Loucy (cell line): Measurements from ENCODE around the gene TMF1.

Experiments used
- H2AFZ ChIP-seq: fragments of 200-600 bp; sonication (generic); 2 replicates; pipeline ENCODE4 v1.6.0; 2016; ENCODE audit warnings: antibody characterized with exemption, mild to moderate bottlenecking, low read length, moderate library complexity
- H3F3A ChIP-seq: fragments of 200-600 bp; 2 replicates; pipeline ENCODE4 v1.6.0; 2016; ENCODE audit warnings: antibody characterized with exemption, low read depth, mild to moderate bottlenecking
- H3K27me3 ChIP-seq: fragments of 200-600 bp; sonication (generic); 2 replicates; pipeline ENCODE4 v1.6.1; 2014; ENCODE audit warnings: low read length, mild to moderate bottlenecking; ENCODE audit not compliant: insufficient read depth, poor library complexity, severe bottlenecking
- H3K36me3 ChIP-seq: fragments of 200-600 bp; sonication (generic); 2 replicates; pipeline ENCODE4 v1.6.1; 2016; ENCODE audit warnings: low read length; ENCODE audit not compliant: insufficient read depth
- H3K4me1 ChIP-seq: fragments of 200-600 bp; sonication (generic); 2 replicates; pipeline ENCODE4 v1.5.1; 2014; ENCODE audit warnings: low read length, mild to moderate bottlenecking; ENCODE audit not compliant: insufficient read depth, poor library complexity, severe bottlenecking
- H3K4me2 ChIP-seq: fragments of 200-600 bp; sonication (generic); 2 replicates; pipeline ENCODE4 v1.6.0; 2014; ENCODE audit warnings: antibody characterized with exemption, low read length, low read depth, mild to moderate bottlenecking; ENCODE audit not compliant: poor library complexity, severe bottlenecking
- H3K4me3 ChIP-seq: fragments of 200-600 bp; sonication (generic); 2 replicates; pipeline ENCODE4 v1.5.1; 2014; ENCODE audit warnings: low read length, mild to moderate bottlenecking, mixed read lengths; ENCODE audit not compliant: poor library complexity, severe bottlenecking
- H3K79me2 ChIP-seq: fragments of 200-600 bp; sonication (generic); 2 replicates; pipeline ENCODE4 v1.6.1; 2014; ENCODE audit warnings: low read length; ENCODE audit not compliant: insufficient read depth
- H3K9ac ChIP-seq: fragments of 200-600 bp; sonication (generic); 2 replicates; pipeline ENCODE4 v1.6.0; 2014; ENCODE audit warnings: mild to moderate bottlenecking, low read depth, low read length, moderate library complexity; ENCODE audit not compliant: poor library complexity, severe bottlenecking
- H3K9me2 ChIP-seq: fragments of 200-600 bp; sonication (generic); replicated peaks from 2 replicates; pipeline ENCODE4 v1.6.1; 2016; ENCODE audit warnings: low read depth, low read length, mixed read lengths
- H3K9me3 ChIP-seq: fragments of 200-600 bp; sonication (generic); 2 replicates; pipeline ENCODE4 v1.6.1; 2014; ENCODE audit warnings: mild to moderate bottlenecking, antibody characterized with exemption, low read length, low read depth; ENCODE audit not compliant: insufficient read depth
- H4K20me1 ChIP-seq: fragments of 200-600 bp; sonication (generic); 2 replicates; pipeline ENCODE4 v1.6.0; 2014; ENCODE audit warnings: antibody characterized with exemption, low read length, mild to moderate bottlenecking; ENCODE audit not compliant: insufficient read depth, poor library complexity, severe bottlenecking
- EZH2phosphoT487 ChIP-seq: fragments of 200-600 bp; IDR thresholded peaks from 2 replicates; pipeline ENCODE4 v1.6.1; 2018; ENCODE audit warnings: antibody characterized with exemption, mild to moderate bottlenecking, moderate library complexity, borderline replicate concordance
- TF ChIP-seq, protein P1 (sequence below): fragments of 200-600 bp; sonication (generic); conservative IDR thresholded peaks from 2 replicates; pipeline ENCODE4 v1.5.1; 2014; ENCODE audit warnings: mild to moderate bottlenecking, antibody characterized with exemption, low read length

TMF1 gene

DNA sequence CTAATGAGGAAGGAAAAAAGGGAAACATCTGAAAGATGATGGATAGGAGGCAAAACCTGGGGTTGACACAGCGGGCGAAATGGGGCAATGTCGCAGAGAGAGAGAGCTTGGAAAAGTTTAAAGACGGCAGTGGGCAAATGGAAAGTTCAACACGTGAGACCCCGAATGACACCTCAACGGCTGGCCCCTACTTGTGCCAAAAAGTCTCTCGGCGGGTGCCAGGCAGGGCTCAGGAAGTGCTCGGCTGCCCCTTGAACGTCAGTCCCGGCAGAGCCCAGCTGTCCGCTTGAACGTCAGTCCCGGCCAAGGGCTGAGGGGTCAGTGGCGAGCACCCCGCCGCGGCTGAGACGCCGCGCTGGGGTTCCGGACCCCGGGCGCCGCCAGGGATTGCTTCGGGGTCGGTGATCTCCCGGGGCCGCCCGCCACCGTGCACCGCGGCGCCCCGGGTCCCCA is 39.3 kb downstream of the TMF1 start:
- Histone ChIP-seq H3K9me3 (no peaks in the 10 kb centered on the region), H3F3A (peaks cover 4% of the 10 kb centered on the region; the same call in 1 of the 2 replicates), H3K9ac (peak overlapping the region; percentile 90), H3K36me3 (no peaks in the 10 kb centered on the region), H2AFZ (peak overlapping the region; percentile 91), H3K4me2 (peak overlapping the region; percentile 80), H4K20me1 (no peaks in the 10 kb centered on the region), H3K79me2 (peaks cover 17% of the 10 kb centered on the region), H3K9me2 (no peaks in the 10 kb centered on the region), H3K27me3 (no peaks in the 10 kb centered on the region), H3K4me1 (peaks cover 44% of the 10 kb centered on the region), H3K4me3 (peak overlapping the region; percentile 81)
- TF ChIP-seq EZH2phosphoT487 = no peak

DNA sequence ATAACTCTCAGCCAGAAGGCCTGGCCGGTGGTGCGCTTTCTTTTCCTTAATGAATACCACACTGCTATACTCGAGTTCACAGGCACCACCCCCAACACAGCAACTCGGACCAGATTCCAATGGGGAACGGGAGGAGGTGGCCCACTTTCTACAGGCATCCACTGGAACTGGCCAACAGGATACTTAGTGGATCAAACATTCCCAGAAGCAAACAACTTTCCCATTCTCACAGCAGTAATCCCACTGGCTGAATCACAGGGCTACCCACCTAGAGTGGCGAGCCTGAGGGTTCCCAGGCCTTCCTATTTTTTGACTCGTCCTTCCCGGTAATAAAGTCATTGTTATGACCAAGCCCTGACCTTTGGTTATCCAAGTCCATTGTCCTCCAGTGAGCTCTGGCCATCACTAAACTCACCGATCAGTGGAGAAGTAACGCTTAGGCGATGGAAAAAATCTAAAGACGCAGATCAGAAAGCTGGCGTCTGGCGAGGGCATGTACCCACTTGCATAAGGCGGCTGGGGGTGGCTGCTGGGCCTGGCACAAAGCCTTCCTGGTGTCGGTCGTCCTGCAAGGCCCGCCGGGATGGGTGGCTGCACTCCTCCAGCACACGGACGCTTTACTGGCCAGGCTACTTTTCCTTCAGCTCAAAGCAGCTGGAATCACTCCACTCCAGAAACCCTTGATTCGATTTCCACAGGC is 39.9 kb downstream of the TMF1 start:
- Histone ChIP-seq H3K4me1 (peaks cover 44% of the 10 kb centered on the region), H3F3A (peaks cover 4% of the 10 kb centered on the region; the same call in 1 of the 2 replicates), H3K4me3 (peak overlapping the region; percentile 81), H2AFZ (peak overlapping the region; percentile 91; the same call in 1 of the 2 replicates), H4K20me1 (no peaks in the 10 kb centered on the region), H3K9me3 (no peaks in the 10 kb centered on the region), H3K4me2 (peak overlapping the region; percentile 80), H3K27me3 (no peaks in the 10 kb centered on the region), H3K9ac (peak overlapping the region; percentile 90), H3K36me3 (no peaks in the 10 kb centered on the region), H3K79me2 (peaks cover 17% of the 10 kb centered on the region), H3K9me2 (no peaks in the 10 kb centered on the region)
- TF ChIP-seq EZH2phosphoT487 = no peak
- TF ChIP-seq, protein P1, sequence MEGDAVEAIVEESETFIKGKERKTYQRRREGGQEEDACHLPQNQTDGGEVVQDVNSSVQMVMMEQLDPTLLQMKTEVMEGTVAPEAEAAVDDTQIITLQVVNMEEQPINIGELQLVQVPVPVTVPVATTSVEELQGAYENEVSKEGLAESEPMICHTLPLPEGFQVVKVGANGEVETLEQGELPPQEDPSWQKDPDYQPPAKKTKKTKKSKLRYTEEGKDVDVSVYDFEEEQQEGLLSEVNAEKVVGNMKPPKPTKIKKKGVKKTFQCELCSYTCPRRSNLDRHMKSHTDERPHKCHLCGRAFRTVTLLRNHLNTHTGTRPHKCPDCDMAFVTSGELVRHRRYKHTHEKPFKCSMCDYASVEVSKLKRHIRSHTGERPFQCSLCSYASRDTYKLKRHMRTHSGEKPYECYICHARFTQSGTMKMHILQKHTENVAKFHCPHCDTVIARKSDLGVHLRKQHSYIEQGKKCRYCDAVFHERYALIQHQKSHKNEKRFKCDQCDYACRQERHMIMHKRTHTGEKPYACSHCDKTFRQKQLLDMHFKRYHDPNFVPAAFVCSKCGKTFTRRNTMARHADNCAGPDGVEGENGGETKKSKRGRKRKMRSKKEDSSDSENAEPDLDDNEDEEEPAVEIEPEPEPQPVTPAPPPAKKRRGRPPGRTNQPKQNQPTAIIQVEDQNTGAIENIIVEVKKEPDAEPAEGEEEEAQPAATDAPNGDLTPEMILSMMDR = no peak

- H3K4me3 ChIP-seq = no peak overlapping the region
Measured at GRCh38 chr3:69011096-69011730, 40.9 kb downstream of the TMF1 start.

More at GRCh38 chr3:69011096-69011730, 40.9 kb downstream of the TMF1 start:
- Histone ChIP-seq H3K9ac (no peak overlapping the region), H3K36me3 (no peaks in the 10 kb centered on the region), H4K20me1 (no peaks in the 10 kb centered on the region), H3K9me2 (no peaks in the 10 kb centered on the region), H3K4me2 (no peak overlapping the region), H3F3A (peaks cover 4% of the 10 kb centered on the region; the same call in 1 of the 2 replicates), H3K79me2 (peaks cover 17% of the 10 kb centered on the region), H3K4me1 (peaks cover 34% of the 10 kb centered on the region), H3K27me3 (no peaks in the 10 kb centered on the region), H2AFZ (no peak overlapping the region), H3K9me3 (no peaks in the 10 kb centered on the region)
- TF ChIP-seq, protein P1 = no peak
- no peak for TF ChIP-seq EZH2phosphoT487
